ENCODE results near the gene RIMBP3C.
"Not testable (repeated sequence)": the region's sequence is repeated elsewhere in the genome, so short reads cannot be mapped to it uniquely, and the experiment has no call there.

DNA sequence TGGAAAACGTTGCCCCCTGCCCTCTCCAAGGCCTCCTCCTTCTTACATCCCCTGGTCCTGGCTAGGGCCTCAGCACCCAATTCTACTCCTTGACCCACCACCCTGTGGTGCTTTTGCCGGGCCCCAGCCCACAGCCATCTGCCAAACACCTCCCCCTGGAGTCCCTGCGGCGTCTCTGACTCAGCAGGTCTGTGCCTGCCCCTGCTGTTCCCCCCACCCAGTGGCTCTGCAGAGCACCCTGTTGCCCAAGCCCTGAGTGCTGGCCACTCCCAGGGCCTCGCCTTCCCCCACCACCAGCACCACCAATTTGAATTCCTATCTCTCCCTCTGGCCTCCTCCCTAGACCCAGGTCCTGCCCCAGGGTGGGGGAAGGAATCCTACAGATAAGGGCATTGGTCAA, 19.7 kb downstream of the RIMBP3C start:
- TF ChIP-seq, protein P1, sequence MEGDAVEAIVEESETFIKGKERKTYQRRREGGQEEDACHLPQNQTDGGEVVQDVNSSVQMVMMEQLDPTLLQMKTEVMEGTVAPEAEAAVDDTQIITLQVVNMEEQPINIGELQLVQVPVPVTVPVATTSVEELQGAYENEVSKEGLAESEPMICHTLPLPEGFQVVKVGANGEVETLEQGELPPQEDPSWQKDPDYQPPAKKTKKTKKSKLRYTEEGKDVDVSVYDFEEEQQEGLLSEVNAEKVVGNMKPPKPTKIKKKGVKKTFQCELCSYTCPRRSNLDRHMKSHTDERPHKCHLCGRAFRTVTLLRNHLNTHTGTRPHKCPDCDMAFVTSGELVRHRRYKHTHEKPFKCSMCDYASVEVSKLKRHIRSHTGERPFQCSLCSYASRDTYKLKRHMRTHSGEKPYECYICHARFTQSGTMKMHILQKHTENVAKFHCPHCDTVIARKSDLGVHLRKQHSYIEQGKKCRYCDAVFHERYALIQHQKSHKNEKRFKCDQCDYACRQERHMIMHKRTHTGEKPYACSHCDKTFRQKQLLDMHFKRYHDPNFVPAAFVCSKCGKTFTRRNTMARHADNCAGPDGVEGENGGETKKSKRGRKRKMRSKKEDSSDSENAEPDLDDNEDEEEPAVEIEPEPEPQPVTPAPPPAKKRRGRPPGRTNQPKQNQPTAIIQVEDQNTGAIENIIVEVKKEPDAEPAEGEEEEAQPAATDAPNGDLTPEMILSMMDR (IDR thresholded peaks at IDR 0.05): not testable (repeated sequence)
- not testable (repeated sequence) for TF ChIP-seq POLR2A (IDR thresholded peaks at IDR 0.05)
